GM19025 (cell line): ENCODE data around the gene CEMIP.

Experiments used
- ATAC-seq: cut with Tn5 transposase; IDR thresholded peaks from one replicate; pipeline ENCODE4 v1.9.1; 2021; ENCODE audit warnings: mild to moderate bottlenecking, low read depth, moderate library complexity; ENCODE audit not compliant: unreplicated experiment

Gene CEMIP

DNA sequence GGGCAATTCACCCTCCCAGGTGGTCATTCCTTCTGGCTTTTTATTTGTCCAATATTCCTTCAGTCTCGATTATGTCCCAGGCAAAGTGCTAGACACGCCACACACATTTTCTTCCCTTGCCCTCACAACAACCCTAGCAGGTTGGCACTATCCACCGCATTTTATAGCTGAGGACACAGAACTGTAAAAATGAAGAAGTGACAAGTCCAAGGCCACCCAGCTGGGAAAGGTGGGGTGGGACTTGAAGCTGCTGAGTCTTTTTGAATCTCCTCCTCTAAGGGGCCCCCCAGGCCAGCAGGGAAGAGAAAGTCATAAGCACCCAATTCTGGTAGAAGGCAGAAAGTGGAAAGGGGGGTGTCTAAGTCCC is 60.6 kb downstream of the CEMIP start:
- ATAC-seq: no peak

DNA sequence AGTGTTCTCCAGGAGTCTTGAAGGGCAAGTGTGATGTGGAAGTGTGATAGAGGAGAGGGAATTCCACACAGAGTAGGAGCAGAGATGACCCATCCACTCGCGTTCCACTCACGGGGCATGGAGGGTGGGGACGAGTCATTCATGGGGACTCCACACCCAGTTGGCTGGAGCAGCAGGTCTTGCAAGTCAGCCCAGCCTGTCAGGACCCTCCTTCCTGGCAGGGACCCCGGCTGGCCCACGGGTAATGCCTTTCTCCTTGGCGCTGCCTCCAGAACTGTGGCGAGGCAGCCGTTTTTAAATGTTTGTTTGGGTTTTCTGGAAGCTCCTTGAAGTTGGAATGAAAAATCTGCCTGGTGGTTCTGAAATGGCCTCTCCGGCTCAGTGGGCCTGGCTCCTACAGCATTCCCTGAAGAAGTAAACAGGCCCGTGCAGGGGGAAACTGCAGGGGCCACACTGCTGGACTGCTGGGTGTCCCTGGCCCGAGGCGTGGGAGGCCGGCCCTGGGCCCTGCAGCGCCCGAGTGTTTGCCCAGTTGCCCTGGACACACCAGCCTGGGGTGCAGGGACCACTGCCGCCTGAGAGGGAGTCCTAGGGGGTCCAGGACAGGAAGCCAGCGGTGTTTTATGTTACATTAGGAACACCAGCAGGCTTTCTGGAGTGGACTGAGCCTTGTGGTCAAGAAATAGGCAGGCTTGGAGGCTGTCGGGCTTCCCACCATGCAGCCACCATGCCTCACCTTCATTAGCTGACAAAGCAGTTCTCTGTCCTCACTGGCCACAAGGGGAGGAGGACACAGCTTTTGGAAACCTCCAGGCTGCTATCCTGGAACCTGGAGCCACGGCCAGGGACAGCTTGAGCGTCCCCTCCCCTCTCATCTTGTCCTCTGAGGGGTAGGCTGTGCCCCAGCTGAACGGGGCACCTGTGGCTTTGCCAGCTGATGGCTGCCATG is 61.3 kb downstream of the CEMIP start:
- no peak for ATAC-seq

DNA sequence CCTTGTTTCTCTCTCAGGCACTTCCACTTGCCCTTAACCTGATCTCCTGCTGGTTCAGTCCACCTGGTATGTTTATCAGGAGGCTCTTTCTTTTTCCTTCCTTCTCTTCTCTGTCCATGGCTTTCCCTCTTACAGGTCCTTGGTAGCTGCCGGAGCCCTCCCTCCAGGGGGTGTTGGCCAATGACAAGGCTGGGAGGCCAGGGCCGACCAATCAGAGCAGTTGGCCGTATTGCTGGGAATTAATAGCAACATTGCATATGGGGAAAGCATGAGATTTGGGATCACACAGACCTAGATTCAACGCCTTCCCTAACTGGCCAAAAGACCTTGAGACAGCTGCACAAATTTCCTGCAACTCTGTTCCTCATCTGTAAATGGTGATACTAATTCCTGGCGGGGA is 62.4 kb downstream of the CEMIP start:
- ATAC-seq: no peak

DNA sequence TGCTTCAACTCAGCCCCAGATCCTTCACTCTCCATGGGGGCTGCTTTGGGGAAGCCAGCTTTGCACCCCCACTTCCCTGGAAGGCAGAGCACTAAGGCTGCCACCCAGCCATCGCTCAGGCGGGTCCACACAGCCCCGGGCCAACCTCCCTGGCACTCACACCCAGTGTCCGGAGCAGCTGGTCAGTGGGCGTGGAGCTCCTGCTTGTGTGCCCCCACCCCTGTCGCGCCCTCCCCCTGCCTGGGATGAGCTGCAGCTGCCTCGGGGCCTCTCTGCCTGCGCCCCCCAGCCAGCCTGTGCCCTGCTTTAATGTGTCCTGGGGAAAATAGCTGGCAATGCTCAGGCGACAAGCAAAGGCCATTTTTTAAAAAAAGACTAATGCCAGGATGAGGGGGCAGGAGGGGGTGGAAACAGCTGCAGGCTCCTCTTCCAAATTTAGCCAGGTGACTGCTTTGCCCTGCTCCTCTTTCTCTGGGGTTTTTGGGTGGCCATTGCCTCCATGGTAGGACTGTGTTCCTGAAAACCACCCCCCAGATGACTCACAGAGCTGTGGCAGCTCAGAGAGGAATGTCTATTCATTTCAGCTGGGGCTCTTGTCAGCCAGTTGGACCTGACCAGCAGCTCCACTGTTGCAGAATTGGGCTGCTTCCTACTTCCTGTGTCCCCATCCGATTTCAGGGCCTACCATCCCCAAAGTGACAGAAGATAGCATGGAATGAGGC is 65.0 kb downstream of the CEMIP start:
- no peak for ATAC-seq

DNA sequence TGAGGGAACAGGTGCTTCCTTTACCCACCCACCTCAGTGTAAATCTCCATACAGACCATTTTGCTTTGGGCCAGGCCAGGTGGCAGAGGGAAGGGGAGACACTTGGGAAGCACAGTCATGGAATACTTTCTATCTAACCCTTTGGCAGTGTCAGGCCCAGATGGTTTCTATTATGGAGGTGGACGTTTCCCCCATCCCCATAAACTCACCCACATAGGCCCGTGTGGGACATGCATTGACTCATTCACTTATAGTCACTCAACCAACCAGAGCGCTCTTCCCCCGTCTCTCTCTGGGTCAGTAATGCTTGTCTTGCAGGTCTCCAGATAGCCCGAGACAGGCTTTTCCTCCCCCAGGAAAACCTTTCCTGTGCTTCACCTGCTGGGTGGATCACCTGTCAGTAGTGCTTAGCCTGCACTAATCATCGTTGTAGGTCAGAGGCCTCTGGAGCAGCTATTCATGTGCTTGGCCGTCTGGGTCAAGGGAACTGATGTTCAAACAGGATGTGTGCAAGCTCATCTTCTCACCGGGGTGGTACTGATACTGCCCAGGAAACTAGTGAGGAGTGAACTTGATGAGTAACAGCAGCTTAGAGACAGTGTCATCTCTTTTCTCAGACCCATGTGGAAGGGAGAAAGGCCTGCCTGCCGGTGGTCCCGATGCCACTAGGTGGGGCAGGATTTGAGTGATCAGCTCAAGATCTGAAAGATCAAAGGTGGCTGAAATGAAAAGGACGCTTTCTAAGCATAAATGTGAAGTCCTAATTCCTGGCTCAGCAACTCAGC is 67.1 kb downstream of the CEMIP start:
- no peak for ATAC-seq

DNA sequence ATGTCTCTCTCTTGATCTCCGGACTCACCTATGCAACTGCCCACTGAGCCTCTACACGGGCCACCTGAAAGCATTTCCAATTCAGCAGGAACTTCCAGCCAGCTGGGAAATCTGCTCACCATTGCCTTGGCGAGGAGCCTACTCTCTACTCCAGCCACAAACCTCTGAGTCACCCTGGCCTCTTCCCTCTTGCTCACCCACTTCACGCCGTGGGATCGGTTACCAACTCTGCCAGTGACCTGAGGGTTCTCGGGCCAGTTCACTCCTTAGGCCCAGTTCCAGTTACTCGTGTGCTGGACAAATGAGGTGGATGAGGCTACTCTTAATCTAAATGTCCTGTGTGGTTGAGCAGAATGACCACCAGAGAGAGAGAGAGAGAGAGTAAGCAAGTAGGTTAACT is 70.1 kb downstream of the CEMIP start:
- ATAC-seq: no peak

DNA sequence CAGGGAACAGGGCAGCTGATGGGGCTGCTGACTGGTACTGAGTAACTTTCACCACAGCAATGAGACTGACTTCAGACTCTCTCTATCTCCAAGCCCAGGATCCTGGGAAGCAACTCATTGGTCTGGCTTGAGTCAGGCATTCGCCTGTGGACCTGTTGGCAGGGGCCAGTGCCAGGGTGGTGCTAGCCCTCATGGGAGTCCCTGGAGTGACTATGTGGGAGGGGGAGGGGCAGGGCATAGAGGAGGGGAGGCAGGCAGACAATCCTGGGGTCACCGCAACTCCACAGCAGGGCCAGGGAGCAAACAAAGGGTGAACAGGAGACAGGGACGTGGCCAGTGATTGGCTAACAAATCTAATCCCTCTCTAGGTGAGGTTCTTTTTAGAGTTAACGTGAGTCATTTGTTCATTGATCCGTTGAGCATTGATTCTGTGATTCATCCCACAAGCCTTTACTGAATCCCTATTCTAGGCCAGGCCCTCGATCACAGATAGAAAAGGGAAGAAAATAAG is 71.8 kb downstream of the CEMIP start:
- no peak for ATAC-seq

DNA sequence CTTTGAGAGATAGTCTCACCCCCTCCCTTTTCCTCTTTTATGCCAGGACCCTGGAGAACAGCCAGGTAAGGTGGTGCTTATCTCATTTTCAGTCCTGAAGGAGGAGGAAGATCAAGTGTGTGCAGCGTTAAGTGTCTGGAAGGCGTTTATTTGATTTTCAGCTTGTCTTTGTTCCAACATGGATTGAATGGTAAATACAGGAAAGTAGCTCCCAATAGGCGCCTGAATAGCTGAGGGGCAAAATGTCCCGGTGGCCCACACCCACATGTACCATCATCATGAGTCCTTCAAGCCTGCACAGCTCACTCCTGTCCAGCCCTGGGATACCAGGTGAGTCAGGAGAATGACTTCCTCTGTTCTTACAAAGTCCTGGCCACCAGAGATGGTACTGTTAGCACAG is 73.5 kb downstream of the CEMIP start:
- ATAC-seq: no peak

DNA sequence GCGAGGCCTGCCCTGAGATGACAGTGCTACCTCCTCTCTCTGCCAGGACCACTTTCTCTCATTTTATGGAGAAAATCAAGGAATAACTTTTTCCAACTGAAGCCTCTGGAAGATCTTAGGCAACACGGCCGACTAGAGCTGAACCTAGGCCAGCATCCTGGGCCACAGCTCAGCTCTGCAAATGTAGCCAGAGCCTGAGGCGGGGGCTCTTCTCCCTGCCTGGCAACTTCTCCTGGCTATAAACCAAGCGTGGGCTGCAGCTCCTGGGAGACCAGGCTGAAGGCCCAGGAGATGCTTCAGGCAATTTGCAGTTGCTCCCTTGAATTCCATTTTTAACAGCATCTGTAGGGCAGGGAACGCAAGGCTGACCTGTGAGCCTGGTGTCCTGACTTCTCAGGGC is 74.9 kb downstream of the CEMIP start:
- ATAC-seq: no peak

DNA sequence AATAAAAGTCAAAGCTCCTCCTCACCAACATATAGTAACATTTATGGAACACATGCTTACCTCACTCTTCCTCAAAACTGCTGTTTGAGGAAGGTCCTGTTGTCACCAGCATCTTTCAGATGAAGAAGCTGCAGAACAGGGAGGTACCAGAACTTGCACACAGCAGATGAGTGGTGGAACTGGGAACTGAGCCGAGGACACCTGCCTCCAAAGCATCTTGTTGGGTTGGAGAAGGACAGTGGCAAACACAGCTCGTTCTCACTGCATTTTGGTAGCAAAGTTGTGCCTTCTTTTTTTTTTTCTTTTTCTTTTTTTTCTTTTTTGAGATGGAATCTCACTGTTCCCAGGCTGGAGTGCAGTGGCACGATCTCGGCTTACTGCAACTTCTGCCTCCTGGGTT is 76.0 kb downstream of the CEMIP start:
- ATAC-seq: no peak

DNA sequence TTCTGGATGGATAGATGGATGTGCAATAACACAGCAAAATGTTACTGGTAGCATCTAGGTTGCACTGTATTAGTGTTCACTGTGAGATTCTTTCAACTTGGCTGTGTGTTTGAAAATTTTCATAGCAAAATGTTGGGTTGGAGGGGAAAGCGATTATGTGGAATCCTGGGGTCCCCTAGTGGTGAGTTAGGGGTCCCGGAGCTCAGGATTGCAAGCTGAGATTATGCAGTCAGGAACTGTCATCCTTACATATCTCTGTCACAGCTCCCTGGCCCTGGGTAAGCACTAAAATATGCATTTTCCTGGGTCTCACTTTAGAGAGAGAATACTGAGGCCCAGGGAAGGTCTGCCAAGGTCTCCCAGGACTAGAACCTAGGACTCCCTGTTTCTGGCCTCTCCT is 77.2 kb downstream of the CEMIP start:
- no peak for ATAC-seq

DNA sequence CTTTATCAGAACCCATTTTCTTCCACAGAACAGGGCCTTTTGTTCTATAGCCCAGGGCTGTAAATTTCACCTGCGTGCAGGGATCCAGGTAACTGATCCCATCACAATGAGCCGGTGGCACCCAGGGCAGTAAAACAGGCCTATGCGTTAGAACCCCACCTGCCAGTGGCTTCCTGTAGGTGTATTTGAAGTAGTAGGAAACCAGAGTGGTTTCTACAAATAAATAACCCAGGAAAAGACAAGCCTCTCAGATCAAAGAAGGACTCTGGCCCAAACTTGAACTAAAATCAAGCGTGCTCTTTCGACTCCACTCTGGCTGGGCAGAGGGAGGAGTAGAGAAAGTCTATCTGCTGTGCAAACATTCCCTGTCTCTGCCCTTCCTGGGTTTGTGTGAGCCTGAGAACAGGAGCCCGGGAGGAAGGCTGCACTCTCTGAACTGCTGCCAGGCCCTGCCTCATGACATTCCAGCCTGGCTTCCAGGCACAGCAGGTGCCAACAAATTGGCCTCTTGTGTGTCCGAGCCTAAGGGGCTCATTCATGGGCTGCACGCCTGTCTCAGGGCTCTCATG is 77.7 kb downstream of the CEMIP start:
- no peak for ATAC-seq

DNA sequence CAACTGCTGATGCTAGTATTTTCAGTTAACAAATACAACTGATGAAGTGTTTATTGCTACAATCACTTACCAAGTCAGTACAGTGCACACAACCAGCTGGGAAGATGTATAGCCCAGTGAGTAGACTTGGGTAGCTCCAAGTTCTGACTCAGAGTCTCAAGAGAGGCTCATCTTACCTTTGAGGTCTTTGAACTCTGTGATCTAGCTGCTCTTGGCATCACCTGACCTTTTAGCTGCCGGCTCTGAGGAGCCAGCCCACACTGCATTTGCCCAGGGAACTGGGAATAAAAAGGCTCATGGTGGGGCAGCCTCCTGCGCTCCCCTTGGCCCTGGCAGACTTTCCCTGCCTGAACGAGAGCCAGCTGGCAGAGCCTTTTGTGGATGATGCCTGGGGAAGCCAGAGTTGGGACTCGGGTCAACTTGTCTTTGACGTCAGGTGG is 82.6 kb downstream of the CEMIP start:
- ATAC-seq: no peak

DNA sequence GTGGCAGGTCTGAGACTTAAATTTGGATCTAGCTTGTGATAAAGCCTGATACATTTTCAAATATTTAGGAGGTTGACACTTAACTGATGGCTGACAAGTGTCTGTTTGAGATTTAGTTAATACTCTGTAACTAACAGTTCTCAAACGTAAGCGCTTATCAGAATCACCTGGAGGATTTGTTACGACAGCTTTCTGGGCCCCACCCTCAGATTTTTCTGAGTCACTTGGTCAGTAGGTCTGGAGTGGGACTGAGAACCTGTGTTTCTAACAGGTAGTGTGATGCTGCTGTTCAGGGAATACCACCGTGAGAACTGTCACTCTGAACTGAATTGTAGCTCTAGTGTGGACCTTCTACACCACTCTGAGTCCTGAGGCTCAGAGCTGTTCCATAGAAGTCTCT is 85.5 kb downstream of the CEMIP start:
- ATAC-seq: no peak

DNA sequence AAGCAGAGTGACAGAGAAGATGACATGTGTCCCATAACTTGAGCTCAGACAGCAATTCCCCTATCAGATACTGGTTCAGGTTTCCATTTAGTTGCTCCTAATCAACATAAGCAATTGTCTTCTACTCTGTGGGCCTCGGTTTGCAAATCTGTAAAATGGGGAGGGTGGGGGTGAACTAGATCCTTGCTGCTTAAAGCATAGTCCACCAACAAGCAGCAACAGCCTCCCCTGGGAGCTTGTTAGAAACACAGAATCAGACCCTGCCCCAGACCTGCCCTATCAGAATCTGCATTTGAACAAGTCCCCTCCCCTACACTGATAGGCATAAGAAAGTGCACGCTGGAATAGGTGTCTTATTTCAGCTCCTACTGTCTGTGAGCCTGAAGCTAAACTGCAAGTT is 87.8 kb downstream of the CEMIP start:
- ATAC-seq: no peak

DNA sequence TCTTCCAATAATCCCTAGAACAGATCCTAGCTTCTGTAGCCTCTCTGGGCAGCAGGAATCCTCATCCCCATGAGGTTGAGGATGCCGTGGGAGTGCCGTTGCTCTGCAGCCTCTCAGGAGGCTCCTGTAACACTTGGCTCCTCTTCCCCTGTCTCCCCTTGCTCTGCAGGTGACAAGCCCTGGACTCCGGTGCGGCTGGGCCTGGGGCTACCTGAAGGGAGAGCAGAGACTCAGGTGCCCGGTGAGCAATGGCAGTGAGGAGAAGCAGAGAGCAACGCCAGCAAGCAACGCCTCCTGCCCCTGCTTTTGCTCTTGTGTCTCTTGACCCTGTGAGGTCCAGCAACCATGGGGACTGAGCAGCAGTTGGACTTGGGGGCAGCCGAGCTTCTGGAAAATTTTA is 91.2 kb downstream of the CEMIP start:
- no peak for ATAC-seq

DNA sequence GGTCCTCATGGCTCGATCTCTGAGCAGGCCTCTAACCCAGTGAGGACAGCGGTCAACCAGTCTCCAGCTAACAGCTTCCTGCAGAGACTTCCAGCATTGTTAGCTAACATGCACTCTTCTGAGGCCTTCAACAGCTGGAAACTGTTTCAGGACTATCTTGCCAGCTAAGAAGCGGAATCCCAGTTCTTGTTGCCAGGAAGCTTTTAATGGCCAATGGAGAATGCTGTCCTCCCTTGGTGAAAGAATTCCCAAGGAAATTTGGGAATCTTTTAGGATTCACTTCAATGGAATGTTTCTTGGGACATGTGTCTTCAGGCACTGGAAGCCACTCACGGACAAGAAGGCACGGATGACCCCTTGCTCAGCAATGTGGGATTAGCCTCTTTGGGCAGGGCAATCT is 91.7 kb downstream of the CEMIP start:
- ATAC-seq: no peak

DNA sequence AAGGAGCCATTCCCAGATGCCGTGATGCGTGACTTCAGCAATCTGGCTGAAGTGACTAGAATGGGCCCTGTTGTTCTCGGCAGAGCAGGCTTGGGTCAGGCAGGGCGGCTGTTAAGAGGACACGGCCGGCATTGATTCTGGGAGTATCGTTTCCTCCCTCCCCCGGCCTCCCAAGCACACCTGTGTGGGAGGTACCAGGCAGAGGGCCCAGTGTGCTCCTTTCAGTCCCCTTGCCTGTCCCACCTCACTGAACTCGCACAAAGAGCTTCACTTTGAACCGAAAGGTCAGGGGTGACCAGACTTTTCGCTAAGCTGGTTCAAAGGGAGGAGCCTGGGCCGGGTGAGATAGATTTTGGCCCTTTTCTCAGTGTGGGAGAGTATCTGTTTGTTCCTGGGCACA is 92.7 kb downstream of the CEMIP start:
- ATAC-seq: no peak

DNA sequence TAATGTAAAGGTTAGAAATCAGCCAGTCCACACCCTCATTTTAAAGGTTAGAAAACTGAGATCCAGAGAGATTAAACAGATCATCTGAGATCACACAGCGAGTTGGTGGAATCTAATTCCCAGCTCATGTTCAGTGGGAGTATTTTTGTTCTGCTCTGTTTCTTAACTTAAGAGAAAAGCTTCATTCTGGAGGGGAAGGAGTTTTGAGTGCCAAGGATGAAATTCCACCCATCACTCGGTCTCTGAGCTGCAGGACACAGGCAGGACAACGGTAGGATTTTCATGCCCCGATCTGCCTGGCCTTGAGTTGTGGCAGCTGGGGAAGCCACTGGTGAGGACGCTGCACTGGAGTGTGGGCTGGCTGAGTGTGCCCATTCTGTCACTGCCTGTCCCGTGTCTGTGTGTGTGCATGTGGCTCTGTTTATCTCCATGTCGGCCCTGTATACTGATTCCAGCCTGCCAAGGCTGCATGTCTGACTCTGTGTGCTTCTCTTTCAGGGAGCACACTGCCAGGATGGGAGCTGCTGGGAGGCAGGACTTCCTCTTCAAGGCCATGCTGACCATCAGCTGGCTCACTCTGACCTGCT is 94.3 kb downstream of the CEMIP start:
- no peak for ATAC-seq
